Activated naive CD4-positive, alpha-beta T cell treated with anti-CD3 and anti-CD28 coated beads, Interleukin-2, amount 50 U/mL, for 72 hours (primary cell): ENCODE results near the gene FSD1. TPM values are rescaled to one million over a fixed set of nuclear protein-coding genes. Genes with fewer than 3 reads are reported as not detected.

Experiments
- ATAC-seq, 2 donors: fragments of 150-1000 bp; cut with Tn5 transposase; 2 replicates each; pipeline ENCODE4 v1.10.0; 2021; ENCODE audit warnings: mild to moderate bottlenecking in 2 of 2, moderate library complexity in 2 of 2
- DNase-seq, 2 donors: peaks; one replicate each; pipeline ENCODE4 v3.0.0; 2021 to 2022; ENCODE audit warnings: low spot score in 2 of 2
- H3K27ac Mint-ChIP-seq, 2 donors: one replicate each; pipeline ENCODE4 v1.8.0; 2022; ENCODE audit warnings: mild to moderate bottlenecking in 2 of 2, mixed read lengths in 2 of 2
- H3K36me3 Mint-ChIP-seq, 2 donors: one replicate each; pipeline ENCODE4 v1.8.0; 2022; ENCODE audit warnings: mixed read lengths in 2 of 2
- H3K9me3 Mint-ChIP-seq, 2 donors: one replicate each; pipeline ENCODE4 v1.8.0; 2022; ENCODE audit warnings: mixed read lengths in 2 of 2
- total RNA-seq, 2 donors: library from RNA; stranded (reverse); gene quantifications; one replicate each; pipeline ENCODE4 v1.2.3, GENCODE V29; 2022

Gene FSD1
- total RNA-seq, 2 donors from 2014 or later = 15.3 to 38.0 TPM

DNA sequence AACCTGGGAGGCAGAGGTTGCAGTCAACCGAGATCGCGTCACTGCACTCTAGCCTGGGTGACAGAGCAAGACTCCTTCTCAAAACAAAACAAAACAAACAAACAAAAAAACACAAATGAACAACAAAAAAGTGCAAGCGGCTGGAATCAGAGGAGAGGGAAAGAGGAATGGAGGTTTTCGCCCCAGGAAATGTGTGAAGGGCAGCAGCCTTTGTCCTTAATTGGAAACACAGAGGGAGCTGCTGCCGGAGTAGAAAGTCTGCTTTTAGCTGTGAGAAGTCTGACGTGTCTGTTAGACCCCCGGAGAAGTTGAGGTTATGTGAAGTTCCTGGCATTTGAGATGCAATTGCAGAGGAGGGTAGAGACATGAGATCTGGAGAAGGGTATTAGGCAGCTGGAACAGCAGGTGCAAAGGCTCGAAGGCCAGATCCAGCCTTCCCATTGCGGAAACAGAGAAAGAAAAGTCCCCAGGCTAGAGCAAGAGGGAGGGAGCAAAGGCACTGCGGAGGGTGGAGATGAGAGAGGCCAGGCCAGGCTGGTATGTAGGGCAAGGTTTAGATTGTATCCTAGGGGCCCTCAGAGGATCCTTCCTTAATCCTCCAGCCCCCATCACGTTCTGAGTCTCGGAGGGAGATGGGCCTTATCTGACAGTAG lies 2.7 kb upstream of the FSD1 start:
- peaks cover 0 to 5% of the 10 kb centered on the region in 2 donors for H3K36me3 Mint-ChIP-seq
- peak; percentile 17 for ATAC-seq

DNA sequence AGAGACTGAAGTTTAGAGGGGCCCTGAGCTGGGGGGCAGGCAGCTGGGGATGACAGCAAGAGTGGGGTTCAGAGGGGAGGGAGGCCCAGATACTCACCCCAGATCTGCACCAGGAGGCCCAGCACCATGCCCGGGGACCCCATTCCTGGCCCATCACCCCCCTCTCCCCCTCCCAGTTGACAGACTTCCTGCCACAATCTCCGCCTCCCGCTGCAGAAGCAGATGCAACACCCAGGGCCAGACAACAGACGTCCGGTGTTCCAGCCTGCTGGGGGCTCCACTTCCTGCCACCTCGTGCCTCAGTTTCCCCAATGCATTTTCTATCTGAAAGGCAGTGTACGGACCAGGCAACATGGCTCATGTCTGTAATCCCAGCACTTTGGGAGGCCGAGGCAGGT lies 2.2 kb upstream of the FSD1 start, which contains the start of gene TMIGD2:
Gene TMIGD2, minus strand, starts transcription at position 147 of the 398 bp plus-strand sequence. Its CDS starts 4 bp downstream, at position 143.
- peaks cover 0 to 5% of the 10 kb centered on the region in 2 donors for H3K36me3 Mint-ChIP-seq
- H3K9me3 Mint-ChIP-seq = no peaks in the 10 kb centered on the region
- peak within 1 kb of the TSS; percentile 77 to 92 for H3K27ac Mint-ChIP-seq
- ATAC-seq (peak; percentile 2 to 4), DNase-seq (peak in 1 of 2 donors; percentile 39)

More for the DNA sequence above, 2.7 kb upstream of the FSD1 start:
- Mint-ChIP-seq H3K27ac (peak overlapping the region; percentile 77 to 92), H3K9me3 (no peaks in the 10 kb centered on the region)
- no peak for DNase-seq

DNA sequence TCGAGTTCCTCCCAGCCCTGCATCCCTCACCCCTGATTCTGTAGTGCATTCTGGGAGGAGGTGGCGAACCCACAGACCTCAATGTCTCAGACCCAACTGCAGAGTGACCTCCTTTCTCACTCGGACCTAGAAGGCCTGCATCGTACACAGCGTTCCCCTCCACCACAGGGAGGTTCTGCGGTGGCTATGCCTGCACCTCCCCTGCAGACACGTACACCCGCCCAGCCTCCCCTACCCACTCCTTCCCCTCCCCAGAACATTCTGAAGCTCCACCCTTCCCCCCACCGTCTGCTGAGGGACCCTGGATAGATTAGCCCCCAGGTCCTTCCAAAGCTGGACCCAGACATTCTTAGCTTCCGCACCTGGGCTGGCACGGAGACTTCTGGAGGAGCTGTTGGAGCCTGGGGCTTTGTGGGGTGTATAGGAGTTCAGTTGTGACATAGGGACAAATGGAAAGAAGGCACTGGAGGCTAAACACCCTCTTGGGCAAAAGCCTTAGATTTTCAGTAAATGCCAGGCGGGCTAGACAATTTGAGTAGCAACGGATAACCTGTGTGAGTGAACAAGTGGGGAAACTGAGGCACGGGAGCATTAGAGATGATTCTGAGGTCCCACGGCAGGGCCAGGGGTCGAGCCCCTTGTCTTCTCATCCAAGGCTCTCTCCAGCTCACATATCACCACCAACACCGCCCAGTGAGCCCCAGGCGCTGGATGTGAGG lies 420 bp upstream of the FSD1 start:
- DNase-seq (no peak), ATAC-seq (peak; percentile 10 to 49)
- H3K36me3 Mint-ChIP-seq = peaks cover 0 to 5% of the 10 kb centered on the region in 2 donors
- H3K27ac Mint-ChIP-seq = peak overlapping the region in 1 of 2 donors; percentile 13
- H3K9me3 Mint-ChIP-seq = no peaks in the 10 kb centered on the region

DNA sequence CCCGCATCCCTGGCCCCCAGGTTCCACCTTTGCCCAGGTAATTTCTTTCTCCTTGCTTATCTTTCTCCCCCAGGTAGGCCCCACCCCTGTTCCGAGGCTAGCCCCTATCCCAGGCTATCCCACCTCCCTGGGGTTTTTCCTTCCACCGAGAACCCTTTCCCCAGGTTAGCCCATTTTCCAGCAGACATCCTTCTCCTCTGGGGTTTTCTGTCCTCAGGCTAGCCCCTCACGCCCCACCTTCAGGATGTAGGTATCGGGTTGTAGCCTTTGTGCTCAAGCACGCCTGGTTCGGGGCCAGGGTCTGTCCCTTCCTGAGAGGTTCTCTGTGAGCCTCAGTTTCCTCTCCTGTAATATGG lies 837 bp downstream of the FSD1 start:
- no peaks in the 10 kb centered on the region for H3K9me3 Mint-ChIP-seq
- no peak for ATAC-seq

DNA sequence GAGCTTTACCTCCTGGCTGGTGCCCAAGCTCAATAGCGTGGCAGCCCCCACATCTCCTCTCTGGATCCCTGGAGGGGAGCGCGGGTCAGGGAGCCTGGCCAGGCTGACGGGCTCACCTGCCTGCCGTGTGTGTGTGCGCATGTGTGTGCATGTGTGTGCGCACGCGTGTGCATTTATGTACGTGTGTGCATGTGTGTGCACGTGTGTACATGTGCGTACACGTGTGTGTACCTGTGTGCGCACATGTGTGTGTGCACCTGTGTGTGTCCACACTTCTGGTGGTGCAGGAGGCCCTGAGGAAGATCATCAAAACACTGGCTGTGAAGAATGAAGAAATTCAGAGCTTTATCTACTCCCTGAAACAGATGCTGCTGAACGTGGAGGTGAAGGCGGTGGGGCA lies 1.3 kb downstream of the FSD1 start:
- H3K9me3 Mint-ChIP-seq = no peaks in the 10 kb centered on the region

More for the DNA sequence above, 837 bp downstream of the FSD1 start:
- Mint-ChIP-seq H3K27ac (peak overlapping the region in 1 of 2 donors; percentile 45), H3K36me3 (peaks cover 0 to 7% of the 10 kb centered on the region in 2 donors)
- DNase-seq = no peak

DNA sequence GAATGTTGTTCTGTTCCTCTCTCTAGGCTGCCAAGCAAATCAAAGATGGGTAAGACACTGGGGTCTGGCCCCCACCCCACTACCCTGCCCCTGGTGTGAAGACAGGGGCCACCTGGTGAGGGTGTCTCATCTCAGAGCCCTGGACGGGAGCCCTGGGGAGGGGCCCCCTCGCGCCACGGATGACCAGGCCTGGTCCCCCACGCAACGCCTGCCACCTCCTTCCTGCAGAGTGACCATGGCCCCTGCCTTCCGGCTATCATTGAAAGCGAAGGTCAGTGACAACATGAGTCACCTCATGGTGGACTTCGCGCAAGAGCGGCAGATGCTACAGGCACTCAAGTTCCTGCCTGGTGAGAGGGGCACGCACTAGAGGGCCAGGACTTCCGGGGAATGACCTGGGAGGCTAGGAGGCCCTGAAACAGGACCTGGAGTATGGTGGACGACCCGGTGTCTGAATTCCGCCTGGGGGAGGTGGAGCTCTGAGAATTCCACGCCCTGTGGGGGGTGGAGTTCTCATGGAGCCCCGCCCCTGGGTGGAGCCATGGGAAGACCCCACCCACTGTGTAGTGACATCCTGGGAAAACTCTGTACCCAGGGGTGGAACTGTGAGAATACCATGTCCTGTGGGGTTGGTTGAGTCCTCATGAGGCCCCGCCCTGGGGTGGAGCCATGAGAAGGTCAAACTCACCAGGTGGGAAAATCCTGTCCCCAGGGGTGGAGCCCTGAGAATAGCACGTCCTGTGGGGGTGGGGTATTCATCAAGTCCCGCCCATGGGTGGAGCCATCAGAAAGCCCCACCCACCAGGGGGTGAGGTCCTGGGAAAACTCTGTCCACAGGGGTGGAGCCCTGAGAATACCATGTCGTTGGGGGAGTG lies 6.1 kb downstream of the FSD1 start:
- DNase-seq (peak in 1 of 2 donors; percentile 43), ATAC-seq (peak; percentile 28 to 57)
- Mint-ChIP-seq H3K9me3 (no peaks in the 10 kb centered on the region), H3K27ac (no peak overlapping the region), H3K36me3 (peaks cover 0 to 10% of the 10 kb centered on the region in 2 donors)

More for the DNA sequence above, 1.3 kb downstream of the FSD1 start:
- no peak for DNase-seq
- H3K27ac Mint-ChIP-seq = peak overlapping the region in 1 of 2 donors; percentile 45
- peaks cover 0 to 7% of the 10 kb centered on the region in 2 donors for H3K36me3 Mint-ChIP-seq
- no peak for ATAC-seq

DNA sequence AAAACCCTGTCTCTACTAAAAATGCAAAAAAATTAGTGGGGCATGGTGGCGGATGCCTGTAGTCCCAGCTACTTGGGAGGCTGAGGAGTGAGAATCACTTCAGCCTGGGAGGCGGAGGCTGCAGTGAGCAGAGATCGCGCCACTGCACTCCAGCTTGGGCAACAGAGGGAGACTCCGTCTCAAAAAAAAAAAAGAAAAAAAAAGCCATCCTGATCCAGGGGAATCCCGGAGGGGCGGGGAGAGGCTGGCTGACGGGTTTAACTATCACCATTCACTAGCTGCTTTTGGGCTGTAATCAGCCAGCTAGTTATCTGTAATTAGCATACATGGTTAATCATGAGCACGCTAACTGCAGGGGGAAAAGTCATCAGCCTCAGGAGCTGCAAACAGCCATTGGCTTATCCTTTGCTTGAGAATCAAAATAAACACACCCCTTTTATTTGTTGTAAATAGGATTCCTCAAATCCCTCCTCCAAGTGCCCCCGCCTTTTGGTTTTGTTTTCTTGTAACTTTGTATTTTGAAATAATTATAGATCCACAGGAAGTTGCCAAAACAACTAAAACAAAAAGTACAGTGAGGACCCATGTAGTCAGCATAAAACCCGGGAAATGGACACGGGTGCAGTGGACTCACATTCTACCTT lies 9.6 kb downstream of the FSD1 start:
- H3K27ac Mint-ChIP-seq = no peak overlapping the region
- no peak for ATAC-seq
- H3K9me3 Mint-ChIP-seq = peaks cover 0 to 5% of the 10 kb centered on the region in 2 donors
- no peak for DNase-seq
- peaks cover 0 to 20% of the 10 kb centered on the region in 2 donors for H3K36me3 Mint-ChIP-seq

DNA sequence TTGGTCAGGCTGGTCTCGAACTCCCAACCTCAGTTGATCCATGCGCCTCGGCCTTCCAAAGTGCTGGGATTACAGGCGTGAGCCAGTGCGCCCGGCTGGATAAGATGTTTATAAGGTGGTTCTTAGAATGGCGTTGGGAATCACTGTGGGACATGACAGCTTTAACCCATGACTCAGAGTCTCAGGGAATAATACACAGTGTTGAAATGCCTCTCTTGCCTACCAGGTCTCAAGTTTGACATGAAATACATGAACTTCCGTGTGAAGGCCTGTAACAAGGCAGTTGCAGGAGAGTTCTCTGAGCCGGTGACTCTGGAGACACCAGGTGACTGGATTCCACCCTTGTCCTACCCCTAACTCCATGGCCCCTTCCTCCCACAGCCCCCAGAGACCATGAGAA lies 12.6 kb downstream of the FSD1 start:
- no peak overlapping the region for H3K27ac Mint-ChIP-seq
- ATAC-seq (no peak), DNase-seq (no peak)
- H3K36me3 Mint-ChIP-seq = peaks cover 0 to 28% of the 10 kb centered on the region in 2 donors
- peaks cover 0 to 24% of the 10 kb centered on the region in 2 donors for H3K9me3 Mint-ChIP-seq

DNA sequence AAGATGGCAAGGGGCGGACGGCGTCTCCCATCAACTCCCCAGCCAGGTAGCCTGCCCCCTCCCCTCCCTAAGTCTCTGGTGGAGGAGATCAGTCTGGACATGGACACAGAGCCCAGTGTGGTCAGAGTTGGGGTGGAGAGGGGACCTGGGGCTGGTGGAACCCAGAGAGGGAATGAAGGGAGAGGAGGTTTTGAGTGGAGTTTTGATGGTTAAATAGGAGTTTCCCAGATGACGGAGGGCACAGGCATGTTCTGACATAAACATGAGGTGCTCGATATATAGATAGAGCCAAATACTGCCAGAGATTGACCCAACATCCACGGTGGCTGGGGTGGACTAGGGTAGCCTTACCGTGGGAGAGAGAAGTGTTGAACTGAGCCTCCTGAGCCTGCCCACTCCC lies 14.1 kb downstream of the FSD1 start:
- H3K9me3 Mint-ChIP-seq = peaks cover 0 to 24% of the 10 kb centered on the region in 2 donors
- peak overlapping the region in 1 of 2 donors; percentile 56 for H3K27ac Mint-ChIP-seq
- DNase-seq = no peak
- ATAC-seq = no peak
- peaks cover 0 to 27% of the 10 kb centered on the region in 2 donors for H3K36me3 Mint-ChIP-seq

DNA sequence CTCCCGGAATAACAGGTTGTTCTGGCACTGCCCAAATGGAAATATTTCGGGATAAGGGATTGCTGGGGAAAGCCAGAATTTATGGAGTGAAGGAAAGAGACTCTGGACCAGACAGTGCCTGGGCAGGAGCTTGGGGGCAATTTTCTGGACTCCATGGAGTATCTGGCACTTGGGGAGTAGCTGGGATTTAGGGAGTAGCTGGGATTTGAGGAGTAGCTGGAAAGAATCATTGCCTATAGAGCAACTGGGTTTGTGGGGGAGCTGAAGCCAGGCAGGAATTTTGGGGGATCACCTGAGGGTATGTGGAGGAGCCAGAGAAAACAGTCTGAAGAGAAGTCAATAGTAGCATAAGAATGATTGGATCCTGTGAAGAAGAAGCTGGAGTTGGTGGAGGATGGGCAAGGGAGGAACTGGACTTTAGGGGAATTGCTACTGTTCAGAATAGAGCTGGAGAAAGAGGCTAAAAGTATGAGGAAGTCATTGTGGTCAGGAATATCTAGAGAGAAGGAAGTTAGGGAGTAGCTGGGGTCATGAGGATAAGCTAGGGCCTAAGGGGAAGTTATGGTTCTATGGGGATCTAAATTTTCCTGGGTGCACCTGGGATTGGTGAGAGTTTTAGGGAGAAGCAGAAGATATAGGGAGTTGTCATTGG lies 14.8 kb downstream of the FSD1 start:
- Mint-ChIP-seq H3K27ac (peak overlapping the region; percentile 2 to 13), H3K36me3 (peaks cover 0 to 27% of the 10 kb centered on the region in 2 donors), H3K9me3 (peaks cover 0 to 24% of the 10 kb centered on the region in 2 donors)
- no peak for DNase-seq
- no peak for ATAC-seq

DNA sequence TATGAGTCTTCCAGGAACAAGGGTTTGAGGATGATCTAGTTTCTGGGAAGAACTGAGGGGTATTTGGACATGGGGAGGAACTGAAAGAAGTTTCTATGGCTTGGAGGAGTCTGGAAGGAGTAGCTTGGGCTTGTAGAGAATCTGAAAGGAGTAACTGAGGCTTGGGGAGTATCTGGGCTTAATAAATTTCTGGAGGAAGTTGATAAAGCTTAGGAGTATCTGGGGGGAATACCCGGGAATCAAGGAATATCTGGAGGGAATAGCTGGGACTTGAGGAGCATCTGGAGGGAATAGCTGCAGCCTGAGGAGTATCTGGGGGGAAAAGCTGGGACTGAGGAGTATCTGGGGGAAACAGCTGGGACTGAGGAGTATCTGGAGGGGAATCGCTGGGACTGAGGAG lies 16.0 kb downstream of the FSD1 start:
- peaks cover 0 to 24% of the 10 kb centered on the region in 2 donors for H3K9me3 Mint-ChIP-seq
- DNase-seq (no peak), ATAC-seq (no peak)
- no peak overlapping the region for H3K27ac Mint-ChIP-seq
- peaks cover 0 to 27% of the 10 kb centered on the region in 2 donors for H3K36me3 Mint-ChIP-seq

DNA sequence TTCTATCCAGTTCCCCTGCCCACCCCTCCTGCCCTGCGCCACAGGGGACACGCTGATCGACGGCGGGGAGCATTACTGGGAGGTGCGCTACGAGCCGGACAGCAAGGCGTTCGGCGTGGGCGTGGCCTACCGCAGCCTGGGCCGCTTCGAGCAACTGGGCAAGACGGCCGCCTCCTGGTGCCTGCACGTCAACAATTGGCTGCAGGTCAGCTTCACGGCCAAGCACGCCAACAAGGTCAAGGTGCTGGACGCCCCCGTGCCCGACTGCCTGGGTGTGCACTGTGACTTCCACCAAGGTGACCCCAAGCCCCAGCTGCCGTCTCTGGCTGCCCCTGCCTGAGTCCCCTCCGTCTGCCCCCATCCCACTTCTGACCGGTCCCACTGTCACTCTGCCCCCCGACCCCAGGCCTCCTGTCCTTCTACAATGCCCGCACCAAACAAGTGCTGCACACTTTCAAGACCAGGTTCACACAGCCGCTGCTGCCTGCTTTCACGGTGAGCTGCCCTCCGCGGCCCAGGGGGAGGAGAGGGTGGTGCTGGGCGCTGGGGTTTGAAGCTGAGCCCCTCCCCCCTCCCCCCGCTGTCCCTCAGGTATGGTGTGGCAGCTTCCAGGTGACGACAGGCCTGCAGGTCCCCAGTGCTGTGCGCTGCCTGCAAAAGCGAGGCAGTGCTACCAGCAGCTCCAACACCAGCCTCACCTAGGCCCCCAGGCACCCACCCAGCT lies 18.7 kb downstream of the FSD1 start:
- H3K9me3 Mint-ChIP-seq = peaks cover 0 to 24% of the 10 kb centered on the region in 2 donors
- H3K27ac Mint-ChIP-seq = no peak overlapping the region
- H3K36me3 Mint-ChIP-seq = peaks cover 0 to 26% of the 10 kb centered on the region in 2 donors
- DNase-seq (no peak), ATAC-seq (no peak)

DNA sequence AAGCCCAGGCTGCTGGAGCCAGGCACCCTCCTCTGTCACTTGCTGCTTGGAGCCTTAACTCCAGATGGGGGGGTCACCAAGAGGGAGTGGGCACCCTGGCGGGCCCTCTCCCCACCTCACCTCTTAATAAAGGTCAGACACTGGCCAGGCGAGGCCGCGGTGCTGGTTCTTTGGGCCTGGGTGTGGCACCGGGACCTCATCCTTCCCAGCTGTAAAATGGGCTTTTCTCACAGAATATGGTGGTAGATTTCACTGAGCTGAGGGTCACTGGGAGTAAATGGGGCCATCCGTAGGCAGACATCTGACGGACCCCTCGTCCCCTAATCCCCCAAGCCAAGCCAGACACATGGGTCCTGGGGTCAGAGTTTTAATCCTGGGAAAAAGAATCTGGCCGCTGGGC lies 19.3 kb downstream of the FSD1 start:
- Mint-ChIP-seq H3K36me3 (peaks cover 0 to 20% of the 10 kb centered on the region in 2 donors), H3K9me3 (peaks cover 0 to 21% of the 10 kb centered on the region in 2 donors), H3K27ac (peak overlapping the region in 1 of 2 donors; percentile 67)
- DNase-seq = no peak
- no peak for ATAC-seq

DNA sequence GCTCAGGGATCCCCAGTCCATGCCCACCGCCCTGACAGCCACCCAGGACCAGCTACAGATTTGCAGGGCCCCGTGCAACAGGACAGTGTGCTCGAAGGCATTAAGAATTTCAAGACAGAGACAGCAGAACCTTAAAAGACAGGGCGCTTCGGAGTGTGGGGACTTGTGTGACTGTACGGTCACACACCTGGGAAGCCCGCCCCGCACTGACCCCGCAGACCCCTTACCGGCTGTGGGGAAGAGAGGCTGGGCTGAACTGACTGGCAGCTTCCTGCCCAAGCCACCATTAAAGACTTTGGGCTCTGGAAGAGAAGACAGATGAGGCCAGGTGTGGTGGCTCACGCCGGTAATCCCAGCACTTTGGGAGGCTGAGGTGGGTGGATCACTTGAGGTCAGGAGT lies 19.8 kb downstream of the FSD1 start:
- no peak for ATAC-seq
- H3K36me3 Mint-ChIP-seq = peaks cover 0 to 17% of the 10 kb centered on the region in 2 donors
- H3K27ac Mint-ChIP-seq = no peak overlapping the region
- DNase-seq = no peak
- H3K9me3 Mint-ChIP-seq = peaks cover 0 to 16% of the 10 kb centered on the region in 2 donors

DNA sequence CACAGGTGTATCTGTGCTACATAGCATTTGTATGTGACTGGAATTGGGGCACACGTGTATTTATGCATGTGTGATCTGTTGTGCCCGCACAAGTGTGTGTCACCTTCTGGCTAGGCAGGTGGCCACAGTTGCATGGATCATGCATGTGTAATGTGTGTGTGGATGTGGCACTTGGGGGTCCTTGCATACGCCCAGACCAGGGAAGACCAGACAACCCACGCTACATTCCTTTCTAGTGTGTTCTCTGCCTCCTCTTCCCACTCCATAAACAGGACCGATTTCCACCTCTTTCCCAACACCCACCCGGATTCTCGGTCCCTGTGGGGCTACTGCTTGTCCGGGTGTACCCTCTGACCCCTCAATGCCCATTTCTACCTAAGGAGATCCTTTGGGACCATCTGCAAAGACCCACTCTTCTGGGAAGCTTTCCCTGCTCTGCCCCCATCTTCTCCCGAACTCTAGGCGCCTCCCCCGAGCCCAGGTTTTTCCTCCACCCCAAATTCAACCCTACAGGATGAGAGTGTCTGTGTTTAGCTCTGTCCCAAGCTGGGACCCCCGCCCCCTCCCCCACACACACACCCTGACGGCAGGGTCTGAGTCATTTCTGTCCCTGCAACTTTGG lies 21.9 kb downstream of the FSD1 start:
- H3K27ac Mint-ChIP-seq = peak overlapping the region in 1 of 2 donors; percentile 68
- H3K36me3 Mint-ChIP-seq = peaks cover 0 to 12% of the 10 kb centered on the region in 2 donors
- H3K9me3 Mint-ChIP-seq = no peaks in the 10 kb centered on the region
- ATAC-seq (no peak), DNase-seq (no peak)
